ENCODE data around the gene OPN1MW3.
"Not testable (repeated sequence)": the region's sequence is repeated elsewhere in the genome, so short reads cannot be mapped to it uniquely, and the experiment has no call there.

- TF ChIP-seq POLR2A, CTCF, EP300 (IDR thresholded peaks at IDR 0.05): not testable (repeated sequence)
Measured at GRCh38 chrX:154257282-154257681, at the start of gene OPN1MW3.
